ENCODE results near the gene PHC2.

GRCh38 chr1:33282791-33283190 lies 148.1 kb downstream of the PHC2 start:
- TF ChIP-seq, protein P1, sequence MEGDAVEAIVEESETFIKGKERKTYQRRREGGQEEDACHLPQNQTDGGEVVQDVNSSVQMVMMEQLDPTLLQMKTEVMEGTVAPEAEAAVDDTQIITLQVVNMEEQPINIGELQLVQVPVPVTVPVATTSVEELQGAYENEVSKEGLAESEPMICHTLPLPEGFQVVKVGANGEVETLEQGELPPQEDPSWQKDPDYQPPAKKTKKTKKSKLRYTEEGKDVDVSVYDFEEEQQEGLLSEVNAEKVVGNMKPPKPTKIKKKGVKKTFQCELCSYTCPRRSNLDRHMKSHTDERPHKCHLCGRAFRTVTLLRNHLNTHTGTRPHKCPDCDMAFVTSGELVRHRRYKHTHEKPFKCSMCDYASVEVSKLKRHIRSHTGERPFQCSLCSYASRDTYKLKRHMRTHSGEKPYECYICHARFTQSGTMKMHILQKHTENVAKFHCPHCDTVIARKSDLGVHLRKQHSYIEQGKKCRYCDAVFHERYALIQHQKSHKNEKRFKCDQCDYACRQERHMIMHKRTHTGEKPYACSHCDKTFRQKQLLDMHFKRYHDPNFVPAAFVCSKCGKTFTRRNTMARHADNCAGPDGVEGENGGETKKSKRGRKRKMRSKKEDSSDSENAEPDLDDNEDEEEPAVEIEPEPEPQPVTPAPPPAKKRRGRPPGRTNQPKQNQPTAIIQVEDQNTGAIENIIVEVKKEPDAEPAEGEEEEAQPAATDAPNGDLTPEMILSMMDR (IDR thresholded peaks at IDR 0.05), result no peak
- no peak for TF ChIP-seq POLR2A (IDR thresholded peaks at IDR 0.05)

All from heart left ventricle (tissue), 13 donors.